HG02798 (cell line): ENCODE results near the gene SLC25A15.

Source experiments
- ATAC-seq: cut with Tn5 transposase; IDR thresholded peaks from one replicate; pipeline ENCODE4 v1.9.1; 2021; ENCODE audit warnings: mild to moderate bottlenecking; ENCODE audit not compliant: unreplicated experiment, poor library complexity

The SLC25A15 gene

DNA sequence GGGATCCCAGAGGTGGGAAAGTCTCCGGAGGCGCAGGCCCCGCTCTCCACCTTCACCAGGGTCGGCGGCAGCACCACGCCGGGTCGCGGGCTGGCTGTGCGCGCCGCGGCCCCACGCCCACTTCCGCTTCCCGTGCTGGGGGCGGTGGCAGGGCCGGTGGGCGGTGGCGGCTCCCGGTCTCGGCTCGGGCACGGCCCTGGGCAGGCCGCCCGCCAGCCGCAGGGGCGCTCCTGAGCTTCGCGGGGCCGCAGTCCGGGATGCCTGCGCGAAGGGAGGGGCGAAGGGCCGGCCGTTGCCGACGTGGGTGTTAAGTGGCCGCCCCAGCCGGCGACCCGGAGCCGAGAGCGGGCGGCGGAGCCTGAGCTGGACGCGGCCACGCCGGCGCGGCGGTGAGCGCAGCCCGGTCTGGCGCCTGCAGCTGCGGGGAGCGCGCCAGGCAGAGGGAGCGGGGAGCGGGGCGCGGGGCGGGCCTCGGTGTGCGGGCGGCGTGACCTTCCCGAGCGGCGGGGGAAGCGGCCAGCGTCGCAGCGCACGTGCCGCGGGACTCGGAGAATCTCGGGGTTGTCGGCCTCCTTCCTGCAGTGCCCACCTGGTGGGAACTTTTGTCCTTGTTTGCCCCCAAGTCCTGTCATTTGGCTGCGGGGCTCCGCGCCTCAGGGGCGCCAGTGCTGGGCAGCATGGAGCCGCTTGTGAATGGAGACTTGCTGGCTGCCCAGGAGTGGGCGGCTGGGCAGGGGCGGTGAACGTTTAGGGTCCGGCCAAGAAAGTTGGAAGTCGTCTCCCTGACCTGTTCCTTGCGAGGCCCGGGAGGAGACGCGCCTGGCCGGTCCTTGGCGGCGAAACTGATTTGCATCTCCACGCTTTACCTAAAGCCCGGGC is at the start of gene SLC25A15:
Gene SLC25A15 (plus strand): TSS at position 337 of the 879 bp plus-strand sequence. CDS start 3,616 bp downstream, outside the sequence.
- ATAC-seq, result peak; percentile 92

DNA sequence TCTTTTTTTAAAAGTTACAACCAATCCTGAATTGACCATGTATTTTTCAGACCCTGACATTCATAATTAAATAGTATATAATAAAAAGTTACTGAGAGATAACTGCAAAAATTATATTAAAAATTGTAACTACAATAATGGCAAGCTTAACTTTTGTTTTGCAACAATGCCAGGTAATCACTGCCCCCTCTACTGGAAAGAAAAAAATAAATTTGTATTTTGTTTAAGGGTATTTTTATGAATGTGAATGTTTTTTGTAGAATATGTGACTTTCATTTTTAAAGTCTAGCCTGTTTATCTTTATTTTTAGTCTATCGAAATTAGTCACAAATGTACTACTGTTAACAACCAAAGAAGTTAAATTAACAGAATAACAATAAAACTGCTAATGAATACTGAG is 40.1 kb upstream of the SLC25A15 start:
- ATAC-seq, result no peak

DNA sequence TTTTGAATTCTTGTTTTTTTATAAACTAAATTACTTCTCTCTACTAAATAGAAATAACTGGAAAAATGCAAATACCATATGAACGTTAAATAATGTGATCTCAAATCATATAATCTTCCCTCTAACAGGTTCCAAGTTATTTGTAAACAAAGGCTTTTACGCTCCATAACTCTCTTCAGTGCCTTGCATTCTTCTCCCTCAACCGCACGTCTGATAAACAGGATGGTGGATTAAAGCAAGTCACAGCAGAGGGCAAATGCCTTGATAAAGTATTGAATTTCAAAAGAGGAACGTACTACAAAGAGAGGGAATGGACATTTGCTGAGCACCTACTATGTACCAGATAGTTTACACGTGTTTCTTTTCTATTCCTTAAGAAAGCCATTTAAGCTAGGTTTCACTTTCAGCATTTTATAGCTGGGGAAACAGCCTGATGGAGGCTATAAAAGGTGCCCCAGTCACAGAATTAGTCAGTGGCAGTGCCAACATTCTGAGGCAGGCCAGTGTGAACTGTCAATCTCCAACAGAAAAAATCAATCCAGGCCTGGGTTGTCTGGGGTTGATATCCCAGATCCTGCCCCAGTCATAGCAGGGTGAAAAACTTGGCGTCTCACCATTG is 34.2 kb upstream of the SLC25A15 start:
- no peak for ATAC-seq

DNA sequence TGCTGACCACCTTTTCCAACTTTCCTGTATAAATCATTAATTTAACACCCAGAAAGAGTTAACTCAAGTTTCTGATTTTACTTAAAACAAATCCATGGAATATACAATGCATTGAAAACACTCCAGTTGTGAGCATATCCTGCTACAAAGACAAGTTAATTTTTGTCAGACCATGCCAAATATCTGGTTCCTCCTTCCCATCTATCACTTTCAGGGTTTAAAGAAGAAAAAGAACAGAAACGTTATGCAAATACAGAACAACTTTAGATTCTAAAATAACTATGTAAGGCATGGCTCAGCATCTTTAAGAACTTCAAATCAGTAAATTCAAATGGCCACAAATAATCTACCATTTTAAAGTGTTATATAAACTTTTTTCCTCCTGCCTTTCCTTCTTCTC is 33.4 kb upstream of the SLC25A15 start:
- ATAC-seq, result peak; percentile 67

DNA sequence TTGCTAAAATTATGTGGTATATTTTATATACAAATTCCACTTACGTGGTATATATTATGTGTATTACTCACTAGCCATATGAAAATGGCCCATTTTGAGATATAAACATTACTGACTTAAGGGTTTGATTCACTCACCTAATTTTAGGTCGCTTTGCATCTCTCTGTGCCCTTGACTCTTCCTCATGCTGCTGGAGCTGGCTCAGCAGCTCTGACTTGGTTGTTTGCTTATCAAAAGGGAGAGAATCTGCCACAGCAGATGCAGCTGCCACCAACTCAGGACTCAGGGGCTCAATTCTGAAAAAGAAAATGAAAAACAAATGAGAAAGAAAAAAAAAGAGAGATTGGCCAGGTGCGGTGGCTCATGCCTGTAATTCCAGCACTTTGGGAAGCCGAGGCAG is 30.6 kb upstream of the SLC25A15 start:
- peak; percentile 59 for ATAC-seq

DNA sequence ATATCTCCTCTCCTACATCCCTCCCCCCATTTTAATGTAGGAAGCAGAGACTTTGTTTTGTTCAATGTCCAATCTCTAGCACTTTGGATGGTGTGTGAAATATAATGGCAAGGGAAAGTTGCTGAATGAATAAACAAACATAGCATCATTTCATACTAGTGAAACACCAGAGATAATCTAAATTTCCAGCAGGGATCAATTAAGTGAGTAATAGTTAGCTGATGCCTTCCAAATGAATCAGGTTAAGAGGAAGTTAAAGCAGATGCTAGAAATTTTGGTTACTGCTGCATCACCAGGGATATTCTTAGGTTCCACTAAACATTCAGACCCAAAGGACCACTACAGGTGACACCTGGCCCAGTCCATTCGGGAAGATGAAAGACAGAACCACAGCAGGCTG is 26.6 kb upstream of the SLC25A15 start:
- ATAC-seq, result no peak

DNA sequence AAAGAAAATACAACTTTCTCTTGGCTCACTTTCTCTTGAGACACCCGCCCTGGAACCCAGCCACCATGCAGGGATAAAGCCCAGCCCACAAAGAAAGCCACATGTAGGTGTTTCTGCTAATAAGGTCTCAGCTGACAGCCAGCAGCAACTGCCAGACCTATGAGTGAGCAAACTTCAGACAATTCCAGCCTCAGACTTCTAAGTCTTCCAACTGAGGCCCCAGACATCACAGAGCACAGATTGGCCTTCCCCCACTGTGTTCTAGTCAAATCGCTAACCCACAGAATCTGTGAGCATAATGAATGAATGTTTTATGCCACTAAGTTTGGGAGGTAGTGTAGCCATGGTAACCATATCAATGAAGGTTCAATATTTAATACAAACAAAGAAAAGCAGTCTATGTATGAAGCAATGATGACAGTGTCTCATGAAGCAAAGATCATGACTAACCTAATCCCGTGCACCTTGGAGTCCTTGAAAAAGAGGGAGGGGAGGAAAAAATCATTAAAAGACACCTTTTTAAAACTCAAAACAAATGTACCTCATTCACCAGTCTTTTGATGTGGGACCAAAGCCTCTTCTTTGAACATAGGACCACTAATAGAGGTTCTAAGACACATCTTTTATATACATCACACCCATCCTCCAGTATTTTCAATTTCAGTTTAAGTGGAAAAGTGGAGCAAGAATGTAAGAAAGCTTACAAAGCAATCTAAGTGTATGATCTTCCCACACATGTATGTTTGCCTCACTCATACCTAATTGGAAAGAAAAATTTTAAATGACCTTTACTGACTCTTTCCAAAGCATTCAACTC is 24.6 kb upstream of the SLC25A15 start:
- peak; percentile 52 for ATAC-seq

DNA sequence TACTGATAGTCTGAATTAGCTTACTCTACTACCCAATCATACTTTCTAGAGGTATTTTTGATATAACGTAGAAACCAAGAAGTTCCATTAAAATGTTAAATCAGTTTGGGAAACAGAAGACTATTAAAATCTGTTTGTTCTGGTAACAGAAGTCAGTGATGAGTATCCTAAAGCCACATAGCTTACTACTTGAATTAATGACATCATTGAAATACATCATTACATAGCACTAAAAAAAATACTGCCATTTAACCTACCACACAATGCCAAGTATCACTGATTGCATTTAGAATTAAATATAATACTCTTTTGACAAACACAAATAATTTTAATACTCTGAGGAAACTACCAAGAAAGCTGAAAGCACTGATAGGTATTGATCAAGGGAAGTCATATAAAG is 23.8 kb upstream of the SLC25A15 start:
- no peak for ATAC-seq

DNA sequence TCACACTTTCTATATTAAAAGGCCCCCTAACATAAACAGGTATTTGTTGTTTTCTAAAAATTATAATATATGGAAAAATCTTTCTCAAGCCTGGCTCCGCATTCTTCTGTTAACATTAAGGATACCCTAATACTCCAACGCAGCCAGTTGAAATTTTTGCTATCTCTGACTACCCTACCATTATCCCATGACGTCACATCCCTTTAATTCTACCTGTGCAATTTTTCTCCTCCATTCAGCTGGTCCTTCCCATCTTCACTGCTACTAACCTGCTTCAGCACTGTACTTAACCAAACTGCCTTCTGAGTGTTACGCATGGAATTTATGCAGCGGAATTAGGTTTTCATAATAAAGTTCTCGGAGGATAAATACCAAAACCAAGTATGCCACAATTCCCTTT is 19.4 kb upstream of the SLC25A15 start:
- no peak for ATAC-seq

DNA sequence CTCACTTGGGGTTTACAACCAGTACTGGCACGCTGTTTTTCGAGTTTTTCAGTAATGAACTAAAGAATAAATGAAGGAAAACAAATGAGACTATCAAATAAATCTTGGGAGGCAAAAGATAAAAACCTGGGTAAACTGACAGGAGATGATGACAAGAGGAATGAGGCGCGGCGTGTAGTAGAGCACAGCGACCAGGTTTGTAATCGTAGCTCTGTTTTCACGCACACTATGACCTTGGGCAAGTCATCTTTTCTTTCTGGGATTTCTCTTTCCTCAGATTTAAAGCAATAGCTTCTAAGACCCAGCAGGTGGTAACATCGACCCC is 18.8 kb upstream of the SLC25A15 start:
- ATAC-seq, result no peak

DNA sequence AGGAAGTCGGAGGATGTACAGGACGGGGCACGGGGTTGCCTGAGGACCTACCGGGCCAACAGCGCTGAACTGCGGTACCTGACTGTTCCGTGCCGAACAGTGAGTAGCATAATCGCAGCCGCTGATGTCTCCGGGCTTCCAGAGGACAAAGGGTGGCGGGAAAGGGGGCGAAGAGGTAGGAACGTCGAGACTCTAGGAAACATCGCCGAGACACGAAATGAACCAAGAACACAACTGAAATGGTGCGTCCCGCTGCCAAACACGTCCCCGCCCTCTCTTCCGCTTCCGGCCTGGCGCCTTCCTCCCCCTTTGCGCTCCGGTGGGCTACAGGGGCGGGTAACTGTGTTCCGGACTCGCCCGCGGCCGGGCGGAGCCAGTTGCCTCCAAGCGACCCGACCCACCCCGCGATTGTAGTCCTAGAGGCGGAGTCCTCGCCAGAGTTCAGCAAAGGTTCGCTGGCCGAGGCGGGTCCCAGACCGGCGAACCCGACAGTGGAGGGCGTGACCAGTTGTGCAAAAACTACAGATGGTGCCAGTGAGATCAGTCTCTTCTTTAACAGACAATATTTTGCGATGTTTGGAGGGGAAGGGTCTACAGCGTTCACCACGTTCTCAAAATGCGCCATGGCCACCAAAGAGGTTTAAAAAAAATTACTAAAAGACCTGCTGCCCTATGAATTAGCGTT is 18.3 kb upstream of the SLC25A15 start, which contains the start of gene MRPS31:
Gene MRPS31 (minus strand): TSS at position 257 of the 685 bp plus-strand sequence. CDS start 54 bp downstream, at position 203.
- peak; percentile 98 for ATAC-seq

DNA sequence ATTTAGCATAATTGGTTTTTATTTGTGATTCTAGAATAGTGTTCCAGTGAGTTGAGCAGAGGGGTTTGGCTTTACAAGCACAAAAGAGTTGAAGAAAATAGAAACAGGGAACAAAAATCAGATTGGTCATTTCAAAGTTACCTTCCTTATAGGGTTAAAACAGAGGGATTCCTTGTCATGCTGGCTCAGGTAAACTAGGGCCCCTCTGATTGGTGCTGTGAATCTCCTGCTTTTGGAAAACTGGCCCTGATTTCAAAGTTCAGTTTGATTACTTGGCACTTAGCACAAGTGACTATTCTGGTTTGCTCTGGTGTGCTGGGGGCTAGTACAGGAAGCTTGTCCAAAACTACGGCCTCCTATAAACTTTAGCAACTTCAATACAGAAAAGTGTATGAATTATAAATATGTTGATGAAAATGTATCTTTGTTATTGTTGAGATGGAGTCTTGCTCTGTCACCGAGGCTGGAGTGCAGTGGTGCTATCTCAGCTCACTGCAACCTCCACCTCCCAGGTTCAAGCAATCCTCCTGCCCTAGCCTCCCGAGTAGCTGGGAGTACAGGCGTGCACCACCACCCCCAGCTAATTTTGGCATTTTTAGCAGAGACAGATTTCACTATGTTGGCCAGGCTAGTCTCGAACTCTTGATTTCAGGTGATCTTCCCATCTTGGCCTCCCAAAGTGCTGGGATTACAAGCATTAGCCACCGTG is 16.5 kb upstream of the SLC25A15 start:
- ATAC-seq, result no peak

DNA sequence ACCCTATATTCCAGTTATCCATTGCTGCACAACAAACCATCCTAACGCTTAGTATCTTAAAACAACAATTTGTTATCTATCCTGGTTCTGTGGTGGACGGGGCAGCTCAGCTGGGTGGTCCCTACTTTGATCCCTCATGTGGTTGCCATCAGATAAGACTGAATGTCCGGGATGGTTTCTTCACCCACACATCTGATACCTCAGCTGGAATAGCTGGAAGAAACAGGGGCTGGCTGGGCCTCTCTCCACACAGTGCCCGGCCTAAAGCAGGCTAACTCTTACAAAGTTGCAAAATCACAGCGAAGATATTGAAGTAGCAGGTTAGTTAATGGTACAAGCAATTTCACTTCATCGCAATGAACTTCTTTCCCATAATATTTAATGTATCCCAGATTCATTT is 14.7 kb upstream of the SLC25A15 start:
- ATAC-seq, result no peak

DNA sequence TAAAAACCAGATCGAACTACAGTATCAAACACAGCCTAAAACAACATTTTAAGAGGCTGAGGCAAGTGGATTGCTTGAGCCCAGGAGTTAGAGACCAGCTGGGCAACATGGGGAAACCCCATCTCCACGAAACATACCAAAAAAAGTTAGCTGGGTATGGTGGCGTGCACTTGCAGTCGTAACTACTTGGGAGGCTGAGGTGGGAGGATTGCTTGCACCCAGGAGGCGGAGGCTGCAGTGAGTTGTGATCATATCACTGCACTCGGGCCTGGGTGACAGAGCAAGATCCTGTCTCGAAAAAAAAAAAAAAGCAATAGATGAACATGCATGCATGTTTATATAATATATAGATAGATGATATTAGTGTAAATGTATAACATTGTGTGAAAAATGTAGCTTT is 13.2 kb upstream of the SLC25A15 start:
- ATAC-seq, result no peak

DNA sequence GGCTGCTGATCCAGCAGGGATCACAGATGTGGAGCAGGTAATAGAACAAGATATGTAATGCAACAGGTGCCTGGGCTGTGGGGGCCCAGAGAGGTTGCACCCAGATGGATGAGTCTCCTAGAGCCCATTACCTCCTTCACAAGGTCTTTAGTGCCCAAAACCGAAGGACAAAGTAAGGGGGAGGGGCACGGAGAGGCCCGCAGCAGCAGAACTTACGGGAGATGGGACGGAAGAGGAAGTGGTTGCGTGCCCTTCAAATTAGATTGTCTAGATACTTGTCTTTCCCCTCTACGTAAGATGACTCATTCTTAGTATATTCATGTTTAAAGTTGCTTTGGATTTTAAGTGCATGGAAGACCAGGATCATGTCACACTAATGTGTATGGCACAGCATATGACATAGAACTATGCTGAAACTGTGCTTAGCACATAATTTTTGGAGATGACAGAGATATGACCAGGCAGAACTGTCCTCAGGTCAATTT is 12.7 kb upstream of the SLC25A15 start:
- ATAC-seq, result peak; percentile 51

DNA sequence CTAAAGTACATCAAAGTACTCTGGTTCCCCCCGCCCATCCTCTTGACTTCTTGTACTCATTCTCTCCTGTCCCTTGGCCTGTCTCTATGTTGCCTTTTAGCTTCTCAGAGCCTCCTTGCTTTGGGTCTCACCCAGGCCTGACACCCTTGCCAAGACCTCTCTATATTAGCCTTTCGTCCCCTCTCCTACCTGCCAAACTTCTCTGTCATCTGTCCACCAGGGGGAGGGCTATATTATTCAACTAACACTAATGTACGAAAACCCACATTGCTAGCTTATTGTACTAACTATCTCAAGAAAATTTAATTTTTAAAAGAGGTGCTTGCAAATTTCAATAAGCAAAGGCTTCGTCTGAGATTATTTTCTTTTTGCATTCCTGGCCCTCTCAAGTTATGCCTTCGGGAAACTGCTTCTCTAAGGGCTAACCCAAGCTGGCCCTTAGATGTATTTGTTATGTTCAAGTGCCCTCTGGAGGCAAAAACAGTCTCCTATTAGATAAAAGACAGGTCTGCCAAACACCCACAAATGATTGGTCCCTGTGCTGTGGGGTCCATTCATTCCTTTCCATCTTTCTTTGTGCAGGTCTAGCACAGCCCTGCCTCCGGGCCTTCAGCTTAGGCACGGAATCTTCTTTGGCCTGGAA is 12.1 kb upstream of the SLC25A15 start:
- ATAC-seq, result peak; percentile 87

DNA sequence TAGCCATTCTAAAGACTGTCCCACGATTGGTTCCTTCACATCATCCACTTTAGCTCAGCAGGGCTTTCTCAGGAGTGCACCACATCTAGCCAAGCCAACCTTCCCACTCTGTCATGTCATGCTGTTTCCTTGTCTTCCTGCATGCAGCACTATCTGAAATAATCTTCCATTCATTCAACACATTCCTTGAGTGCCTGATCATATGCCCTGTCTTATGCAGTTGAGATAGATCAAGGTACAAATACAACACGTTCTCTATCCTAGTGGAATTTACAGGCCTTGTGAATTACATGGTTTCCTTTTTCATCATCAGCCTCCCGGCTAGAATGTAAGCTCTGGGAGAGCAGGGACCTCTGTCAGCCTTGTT is 11.6 kb upstream of the SLC25A15 start:
- no peak for ATAC-seq

DNA sequence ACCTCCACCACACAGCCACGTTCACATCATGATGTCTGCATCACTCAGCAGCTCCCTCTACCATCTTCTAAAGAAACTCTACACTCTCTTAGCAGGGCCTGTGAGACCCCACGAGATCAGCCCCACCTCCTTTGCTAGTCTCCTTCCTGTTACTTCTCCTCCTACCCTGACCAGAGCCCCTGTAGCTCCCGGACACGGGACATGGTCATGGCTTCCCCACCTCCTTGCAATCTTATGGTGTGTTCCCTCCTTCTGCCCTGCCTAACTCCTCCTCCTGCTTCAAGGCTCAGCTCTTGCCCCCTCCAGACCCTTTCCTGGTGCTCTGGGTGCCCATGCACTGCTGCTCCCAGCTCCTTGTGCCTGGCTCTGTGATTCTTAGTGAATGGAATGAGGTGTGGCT is 10.4 kb upstream of the SLC25A15 start:
- no peak for ATAC-seq

DNA sequence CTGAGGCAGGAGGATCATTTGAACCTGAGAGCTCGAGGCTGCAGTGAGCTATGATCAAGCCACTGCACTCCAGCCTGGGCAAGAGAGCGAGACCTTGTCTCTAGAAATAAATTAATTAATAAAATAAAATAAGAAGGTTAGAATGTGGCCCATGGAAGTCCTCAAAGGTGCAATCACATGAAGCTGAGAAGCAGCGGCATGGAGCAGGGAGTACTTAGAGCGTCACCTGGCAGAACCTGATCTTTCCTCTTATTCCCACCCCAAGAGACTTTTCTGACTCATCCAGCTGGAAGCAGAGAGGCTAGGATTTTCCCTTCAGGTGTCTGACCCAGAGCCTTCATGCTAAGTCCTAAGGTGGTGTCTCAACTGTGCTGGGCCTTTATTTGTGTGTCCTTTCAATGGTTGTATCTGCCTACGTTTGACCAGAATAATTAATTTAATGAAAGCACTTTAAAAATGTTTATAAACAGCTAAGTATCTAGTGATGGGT is 9.6 kb upstream of the SLC25A15 start:
- ATAC-seq, result no peak
